Gastroesophageal sphincter (tissue), 4 donors: ENCODE data around the gene PDE8A. TPM values are rescaled to one million over a fixed set of nuclear protein-coding genes. Genes with fewer than 3 reads are reported as not detected.
A peak's percentile ranks its signal among the peaks of the same experiment; 100 is the strongest.

ENCODE experiments used
- ATAC-seq: fragments of 150-250 bp; one replicate; pipeline ENCODE4 v1.9.1; 2016; ENCODE audit warnings: mild to moderate bottlenecking, moderate library complexity
- H3K27ac ChIP-seq, 4 donors: fragments of 200-600 bp; sonication (generic) in 3 of 4; 1 replicate in 3 of 4; 2 replicates in 1 of 4; pipeline ENCODE4 v1.5.1; 2016 to 2019
- H3K27me3 ChIP-seq: fragments of 200-600 bp; sonication (generic); one replicate; pipeline ENCODE4 v1.5.1; 2019
- H3K36me3 ChIP-seq, 2 donors: fragments of 200-600 bp; sonication (generic); one replicate each; pipeline ENCODE4 v1.5.1; 2019; ENCODE audit warnings: control low read depth in 1 of 2
- H3K4me1 ChIP-seq, 3 donors: fragments of 200-600 bp; sonication (generic); 1 replicate in 2 of 3; 2 replicates in 1 of 3; pipeline ENCODE4 v1.5.1; 2016 to 2019; ENCODE audit warnings: control low read depth in 2 of 3
- H3K4me3 ChIP-seq, 2 donors: fragments of 200-600 bp; sonication (generic); one replicate each; pipeline ENCODE4 v1.5.1; 2019; ENCODE audit warnings: mild to moderate bottlenecking in 1 of 2, moderate library complexity in 1 of 2
- H3K9me3 ChIP-seq, 3 donors: fragments of 200-600 bp; sonication (generic); one replicate each; pipeline ENCODE4 v1.5.1; 2017 to 2019; ENCODE audit warnings: control low read depth in 2 of 3
- CTCF ChIP-seq, 4 experiments: fragments of 200-600 bp in 2 of 4; fragments of 450-650 bp in 2 of 4; sonication (generic) in 1 of 4; IDR thresholded peaks; one replicate each; pipeline ENCODE4 v1.5.1; 2017 to 2019; ENCODE audit warnings: antibody characterized with exemption in 4 of 4, mild to moderate bottlenecking in 2 of 4, moderate library complexity in 2 of 4
- EP300 ChIP-seq: sonication (generic); formaldehyde crosslinking; IDR thresholded peaks from one replicate; pipeline ENCODE4 v1.6.1; 2017; ENCODE audit warnings: antibody characterized with exemption, mild to moderate bottlenecking
- POLR2A ChIP-seq, 2 donors: fragments of 450-650 bp; IDR thresholded peaks; one replicate each; pipeline ENCODE4 v1.6.1; 2017; ENCODE audit warnings: antibody characterized with exemption in 2 of 2, mild to moderate bottlenecking in 2 of 2, moderate library complexity in 1 of 2
- POLR2AphosphoS5 ChIP-seq: sonication (generic); formaldehyde crosslinking; IDR thresholded peaks from one replicate; pipeline ENCODE4 v1.6.1; 2017; ENCODE audit warnings: antibody characterized with exemption
- WGBS, 2 donors: methylation state at CpG; one replicate each; pipeline ENCODE4 v1.1.5; 2018; ENCODE audit warnings: low coverage in 1 of 2; 5-methylcytosine and 5-hydroxymethylcytosine counted together
- total RNA-seq, 4 donors: library from RNA; depleted of rRNA; stranded (reverse); fragments of >200 nt; gene quantifications; one replicate each; pipeline ENCODE4 v1.1.0, GENCODE V29; 2016

Gene PDE8A
- total RNA-seq, 4 donors from 2014 or later = 34.6 to 73.2 (median 56.2) TPM

GRCh38 chr15:84951736-84952135 lies 29.9 kb upstream of the PDE8A start:
- H3K36me3 ChIP-seq = no peaks in the 10 kb centered on the region
- TF ChIP-seq POLR2A (IDR thresholded peaks at IDR 0.05) (no peak), EP300 (no peak), CTCF (IDR thresholded peaks at IDR 0.05) (no peak), POLR2AphosphoS5 (no peak)
- H3K4me1 ChIP-seq = peaks cover 0 to 22% (median 2%) of the 10 kb centered on the region in 3 donors
- ATAC-seq = no peak
- no peaks in the 10 kb centered on the region for H3K9me3 ChIP-seq
- no peak overlapping the region for H3K4me3 ChIP-seq
- H3K27ac ChIP-seq = no peak overlapping the region
- 83 to 89% methylated on average over 3 to 4 of the region's 5 CpGs for WGBS, 2 donors
- H3K27me3 ChIP-seq = no peaks in the 10 kb centered on the region

DNA sequence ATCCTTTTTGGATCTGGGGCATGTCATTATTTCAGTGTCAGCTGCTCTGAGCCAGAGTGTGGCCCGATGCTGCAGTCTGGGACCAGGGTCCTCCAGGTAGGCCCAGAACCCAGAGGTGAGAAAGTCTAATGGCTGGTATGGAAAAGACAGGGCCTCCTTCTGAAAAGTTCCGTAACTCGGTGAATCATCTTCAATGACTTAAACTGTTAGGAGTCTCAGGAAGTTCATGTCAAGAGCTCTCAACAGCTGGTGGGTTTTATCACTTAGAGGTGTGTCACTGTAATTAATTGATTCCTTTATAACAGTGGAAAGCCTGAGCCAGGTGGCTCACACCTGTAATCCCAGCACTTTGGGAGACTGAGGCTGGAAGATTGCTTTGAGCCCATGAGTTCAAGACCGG lies 28.5 kb upstream of the PDE8A start:
- H3K9me3 ChIP-seq = no peaks in the 10 kb centered on the region
- WGBS, 2 donors = 67 to 100% methylated on average over 1 to 2 of the region's 4 CpGs
- TF ChIP-seq CTCF (IDR thresholded peaks at IDR 0.05) (no peak), POLR2AphosphoS5 (no peak), POLR2A (IDR thresholded peaks at IDR 0.05) (no peak)
- H3K27me3 ChIP-seq = no peaks in the 10 kb centered on the region
- H3K4me1 ChIP-seq = peaks cover 0 to 9% (median 1%) of the 10 kb centered on the region in 3 donors
- H3K36me3 ChIP-seq = no peaks in the 10 kb centered on the region
- ATAC-seq = no peak
- H3K4me3 ChIP-seq = no peak overlapping the region
- H3K27ac ChIP-seq = no peak overlapping the region

- WGBS, 2 donors = 73 to 86% methylated on average over 1 of the region's 1 CpG
- no peak overlapping the region for H3K27ac ChIP-seq
These were observed 27.9 kb upstream of the PDE8A start for GRCh38 chr15:84953726-84954125.

DNA sequence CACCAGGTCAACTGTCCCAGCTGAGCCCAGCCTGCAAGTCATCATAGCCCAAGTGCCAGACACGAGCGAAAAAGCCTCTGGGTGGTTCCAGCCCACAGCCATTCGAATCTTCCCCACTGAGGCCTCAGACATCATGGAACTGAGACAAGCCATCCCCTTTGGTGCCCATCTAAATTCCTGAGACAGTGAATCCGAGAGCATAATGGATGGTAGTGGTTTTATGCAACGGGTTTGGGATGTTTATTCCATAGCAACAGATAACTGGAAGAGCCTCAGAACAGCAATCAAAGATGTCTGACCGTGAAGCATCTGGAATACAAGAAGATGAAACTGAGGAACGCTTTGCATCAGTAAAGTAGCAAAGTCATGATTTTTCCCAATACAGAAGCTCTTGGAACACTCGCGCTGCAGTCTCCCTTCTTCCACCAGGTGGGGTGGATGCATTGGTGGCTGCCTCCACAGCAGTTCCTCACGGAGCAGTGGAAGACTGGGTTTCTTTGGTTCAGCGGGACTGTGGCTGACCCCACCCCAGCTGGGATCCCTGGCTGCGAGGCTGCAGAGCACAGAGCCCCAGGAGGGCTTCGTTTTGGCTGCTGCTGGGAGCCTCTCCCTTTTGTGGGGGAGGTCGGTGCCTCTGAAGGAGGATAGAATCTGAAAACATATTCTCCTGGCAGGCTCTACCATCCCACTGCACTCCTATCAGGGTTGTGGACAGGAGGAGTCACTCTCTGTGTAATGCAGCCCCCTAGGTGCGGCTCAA lies 26.4 kb upstream of the PDE8A start:
- Histone ChIP-seq H3K4me3 (peak overlapping the region in 1 of 2 donors; percentile 41), H3K9me3 (no peaks in the 10 kb centered on the region), H3K27me3 (no peaks in the 10 kb centered on the region), H3K27ac (peak overlapping the region in 1 of 4 donors; percentile 40), H3K36me3 (no peaks in the 10 kb centered on the region), H3K4me1 (peaks cover 0 to 14% (median 0%) of the 10 kb centered on the region in 3 donors)
- TF ChIP-seq CTCF (IDR thresholded peaks at IDR 0.05) (peak; percentile 80 to 95 (median 88)), POLR2AphosphoS5 (no peak), EP300 (no peak)
- peak; percentile 94 for ATAC-seq
- 13 to 20% methylated on average over 3 to 8 of the region's 15 CpGs for WGBS, 2 donors

More at GRCh38 chr15:84953726-84954125, 27.9 kb upstream of the PDE8A start:
- Histone ChIP-seq H3K36me3 (no peaks in the 10 kb centered on the region), H3K27me3 (no peaks in the 10 kb centered on the region), H3K4me1 (peaks cover 0 to 9% (median 0%) of the 10 kb centered on the region in 3 donors), H3K4me3 (no peak overlapping the region), H3K9me3 (no peaks in the 10 kb centered on the region)
- no peak for ATAC-seq
- TF ChIP-seq POLR2AphosphoS5 (no peak), EP300 (no peak), POLR2A (IDR thresholded peaks at IDR 0.05) (no peak), CTCF (IDR thresholded peaks at IDR 0.05) (no peak)

- ATAC-seq = no peak
- Histone ChIP-seq H3K4me1 (peaks cover 0 to 14% (median 0%) of the 10 kb centered on the region in 3 donors), H3K36me3 (no peaks in the 10 kb centered on the region), H3K4me3 (no peak overlapping the region), H3K9me3 (no peaks in the 10 kb centered on the region), H3K27me3 (no peaks in the 10 kb centered on the region), H3K27ac (no peak overlapping the region)
- WGBS, 2 donors = 70 to 73% methylated on average over 2 of the region's 2 CpGs
- no peak for TF ChIP-seq POLR2A (IDR thresholded peaks at IDR 0.05)
- no peak for TF ChIP-seq CTCF (IDR thresholded peaks at IDR 0.05)
- no peak for TF ChIP-seq POLR2AphosphoS5
- TF ChIP-seq EP300 = no peak
These were observed 25.5 kb upstream of the PDE8A start for GRCh38 chr15:84956199-84956598.
